CD14-positive monocyte (primary cell): ENCODE data around the gene BCL7C. TPM values are rescaled to one million over a fixed set of nuclear protein-coding genes. Genes with fewer than 3 reads are reported as not detected.
A peak's percentile ranks its signal among the peaks of the same experiment; 100 is the strongest.

Experiments used
- DNase-seq, 3 donors: peaks; one replicate each; pipeline ENCODE4 v3.0.0-alpha.2; 2011 to 2022
- H2AFZ ChIP-seq: 2 replicates; pipeline ENCODE4 v1.6.0; 2012; ENCODE audit warnings: mild to moderate bottlenecking, low read depth, low read length, inconsistent platforms; ENCODE audit not compliant: insufficient read depth, poor library complexity, severe bottlenecking
- H3K27ac ChIP-seq, 2 donors: 1 replicate in 1 of 2; 2 replicates in 1 of 2; pipeline ENCODE4 v1.5.1; 2012 to 2013; ENCODE audit warnings: low read length in 2 of 2, control low read depth in 1 of 2, inconsistent platforms in 1 of 2, low read depth in 1 of 2, mild to moderate bottlenecking in 1 of 2
- H3K27me3 ChIP-seq, 2 donors: one replicate each; pipeline versions ENCODE4 v1.6.0 to v1.6.1; 2011 to 2013; ENCODE audit warnings: low read length in 2 of 2; ENCODE audit not compliant: control insufficient read depth in 2 of 2, insufficient read depth in 2 of 2
- H3K36me3 ChIP-seq, 2 donors: replicated peaks in 1 of 2; 1 replicate in 1 of 2; 2 replicates in 1 of 2; pipeline versions ENCODE4 v1.5.1 to v1.6.1; 2012 to 2013; ENCODE audit warnings: low read length in 2 of 2, control low read depth in 1 of 2, inconsistent platforms in 1 of 2, mild to moderate bottlenecking in 1 of 2; ENCODE audit not compliant: insufficient read depth in 2 of 2, control insufficient read depth in 1 of 2
- H3K4me1 ChIP-seq, 2 donors: 1 replicate in 1 of 2; 2 replicates in 1 of 2; pipeline versions ENCODE4 v1.5.1 to v1.6.1; 2012 to 2013; ENCODE audit warnings: low read length in 2 of 2, control low read depth in 1 of 2, inconsistent platforms in 1 of 2, mild to moderate bottlenecking in 1 of 2, moderate library complexity in 1 of 2; ENCODE audit not compliant: insufficient read depth in 2 of 2, control insufficient read depth in 1 of 2
- H3K4me2 ChIP-seq: replicated peaks from 2 replicates; pipeline ENCODE3; 2012; ENCODE audit warnings: low read length, moderate library complexity, mild to moderate bottlenecking; ENCODE audit not compliant: poor library complexity, severe bottlenecking; ENCODE audit errors: extremely low read depth
- H3K4me3 ChIP-seq, 3 experiments: fragments of 200-600 bp in 1 of 3; sonication (generic) in 1 of 3; replicated peaks in 1 of 3; 1 replicate in 2 of 3; 2 replicates in 1 of 3; pipeline ENCODE4 v1.5.1; 2011 to 2013; ENCODE audit warnings: low read length in 3 of 3, mild to moderate bottlenecking in 3 of 3, control low read depth in 2 of 3, low read depth in 2 of 3, inconsistent platforms in 1 of 3, moderate library complexity in 1 of 3
- H3K79me2 ChIP-seq: 2 replicates; pipeline ENCODE4 v1.6.0; 2012; ENCODE audit warnings: mild to moderate bottlenecking, control low read depth, inconsistent platforms, low read length, moderate library complexity; ENCODE audit not compliant: insufficient read depth
- H3K9ac ChIP-seq: 2 replicates; pipeline ENCODE4 v1.6.0; 2017; ENCODE audit warnings: low read length, mild to moderate bottlenecking; ENCODE audit not compliant: insufficient read depth, poor library complexity, severe bottlenecking
- H3K9me3 ChIP-seq, 2 donors: replicated peaks in 1 of 2; 1 replicate in 1 of 2; 2 replicates in 1 of 2; pipeline versions ENCODE4 v1.5.1 to v1.6.1; 2012 to 2013; ENCODE audit warnings: low read length in 2 of 2, control low read depth in 1 of 2; ENCODE audit not compliant: control insufficient read depth in 1 of 2, insufficient read depth in 1 of 2
- H4K20me1 ChIP-seq: 2 replicates; pipeline ENCODE4 v1.6.0; 2012; ENCODE audit warnings: mild to moderate bottlenecking, low read length, control low read depth, moderate library complexity; ENCODE audit not compliant: insufficient read depth
- H3K27ac Mint-ChIP-seq, 7 donors: one replicate each; pipeline ENCODE4 v1.8.0; 2020; ENCODE audit warnings: mild to moderate bottlenecking in 7 of 7, mixed read lengths in 7 of 7, moderate library complexity in 6 of 7, inconsistent platforms in 2 of 7
- H3K27me3 Mint-ChIP-seq, 3 donors: one replicate each; pipeline ENCODE4 v1.8.0; 2021 to 2022; ENCODE audit warnings: low read depth in 3 of 3, mild to moderate bottlenecking in 3 of 3, mixed read lengths in 3 of 3, moderate library complexity in 3 of 3, inconsistent platforms in 1 of 3
- H3K36me3 Mint-ChIP-seq, 2 donors: one replicate each; pipeline ENCODE4 v1.8.0; 2020; ENCODE audit warnings: mixed read lengths in 2 of 2, inconsistent platforms in 1 of 2, mild to moderate bottlenecking in 1 of 2
- H3K4me1 Mint-ChIP-seq: one replicate; pipeline ENCODE4 v1.8.0; 2020; ENCODE audit warnings: mild to moderate bottlenecking, mixed read lengths
- H3K4me3 Mint-ChIP-seq, 2 donors: one replicate each; pipeline ENCODE4 v1.8.0; 2020; ENCODE audit warnings: mild to moderate bottlenecking in 2 of 2, mixed read lengths in 2 of 2, moderate library complexity in 1 of 2
- H3K9me3 Mint-ChIP-seq, 7 donors: one replicate each; pipeline ENCODE4 v1.8.0; 2020 to 2022; ENCODE audit warnings: mixed read lengths in 7 of 7, mild to moderate bottlenecking in 6 of 7, moderate library complexity in 6 of 7, inconsistent platforms in 2 of 7
- WGBS: methylation state at CpG from one replicate; pipeline ENCODE4 v1.1.5; 2013; ENCODE audit warnings: missing lambda C conversion rate; ENCODE audit not compliant: insufficient coverage; 5-methylcytosine and 5-hydroxymethylcytosine counted together
- intact Hi-C, 2 donors: fragments of 100-400 bp; cut with micrococcal nuclease; formaldehyde crosslinking; loops; one replicate each; pipeline versions ENCODE4 v1.15.0 to v1.15.1; 2023
- polyA plus RNA-seq, 3 donors: library from polyadenylated mRNA; depleted of rRNA in 1 of 3; unstranded in 2 of 3; stranded (reverse) in 1 of 3; fragments of 300-500 nt in 2 of 3; fragments of >200 nt in 1 of 3; fragmentation: Illumina TruSeq in 2 of 3; gene quantifications; 1 replicate in 2 of 3; 2 replicates in 1 of 3; pipeline ENCODE4 v1.2.3, GENCODE V29; 2012 to 2021
- TF ChIP-seq, protein P1 (sequence below): fragments of 200-600 bp; IDR thresholded peaks from one replicate; pipeline ENCODE4 v1.8.0; 2022; ENCODE audit warnings: antibody characterized with exemption, mild to moderate bottlenecking

BCL7C gene
- polyA plus RNA-seq, 3 donors = 11.4 to 19.1 (median 17.4) TPM

DNA sequence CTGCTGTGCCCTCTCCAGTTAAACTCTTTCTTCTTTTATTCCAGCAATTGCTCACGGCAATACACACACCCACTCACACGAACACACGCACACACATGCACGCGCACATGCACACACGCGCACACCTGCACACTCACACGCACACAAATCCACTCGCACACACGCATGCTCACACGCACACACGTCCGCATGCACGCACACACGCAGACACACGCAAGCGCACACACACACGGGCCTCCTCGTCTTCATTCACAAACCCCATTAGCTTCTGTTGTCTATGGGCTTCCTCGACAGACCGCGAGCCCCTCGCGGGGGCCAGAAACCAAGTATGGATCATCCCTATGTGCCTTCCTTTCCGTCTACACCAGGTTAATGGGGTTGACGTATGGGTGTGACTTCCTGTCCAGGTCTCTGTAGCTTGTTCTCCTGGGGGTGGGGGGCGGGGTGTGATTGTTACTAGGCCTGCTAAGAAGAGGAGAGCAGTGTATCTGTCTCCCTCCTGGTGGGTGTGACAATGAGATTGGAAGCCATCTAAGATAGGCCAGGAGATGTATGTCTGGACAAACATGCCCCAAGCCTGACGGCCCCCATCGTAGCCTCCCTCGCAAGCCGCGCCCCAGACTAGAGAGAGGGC, 1.9 kb upstream of the BCL7C start:
- intact Hi-C loops = loop anchor here (2.0 kb wide), 2 partner anchors 21 to 27 kb away; partner anchors contain the start of gene FBXL19 (in 2 of the 2)
- Histone ChIP-seq H3K4me3 (peak overlapping the region in 1 of 3 experiments; percentile 88), H3K9me3 (no peaks in the 10 kb centered on the region), H3K79me2 (peaks cover 12% of the 10 kb centered on the region), H4K20me1 (no peaks in the 10 kb centered on the region), H3K9ac (peak overlapping the region; percentile 69), H3K27me3 (no peaks in the 10 kb centered on the region), H3K4me2 (peak overlapping the region; percentile 99), H2AFZ (peak overlapping the region; percentile 93), H3K36me3 (peaks cover 0 to 9% of the 10 kb centered on the region in 2 donors), H3K4me1 (peaks cover 38 to 47% of the 10 kb centered on the region in 2 donors), H3K27ac (peak overlapping the region in 1 of 2 donors; percentile 58)
- TF ChIP-seq, protein P1, sequence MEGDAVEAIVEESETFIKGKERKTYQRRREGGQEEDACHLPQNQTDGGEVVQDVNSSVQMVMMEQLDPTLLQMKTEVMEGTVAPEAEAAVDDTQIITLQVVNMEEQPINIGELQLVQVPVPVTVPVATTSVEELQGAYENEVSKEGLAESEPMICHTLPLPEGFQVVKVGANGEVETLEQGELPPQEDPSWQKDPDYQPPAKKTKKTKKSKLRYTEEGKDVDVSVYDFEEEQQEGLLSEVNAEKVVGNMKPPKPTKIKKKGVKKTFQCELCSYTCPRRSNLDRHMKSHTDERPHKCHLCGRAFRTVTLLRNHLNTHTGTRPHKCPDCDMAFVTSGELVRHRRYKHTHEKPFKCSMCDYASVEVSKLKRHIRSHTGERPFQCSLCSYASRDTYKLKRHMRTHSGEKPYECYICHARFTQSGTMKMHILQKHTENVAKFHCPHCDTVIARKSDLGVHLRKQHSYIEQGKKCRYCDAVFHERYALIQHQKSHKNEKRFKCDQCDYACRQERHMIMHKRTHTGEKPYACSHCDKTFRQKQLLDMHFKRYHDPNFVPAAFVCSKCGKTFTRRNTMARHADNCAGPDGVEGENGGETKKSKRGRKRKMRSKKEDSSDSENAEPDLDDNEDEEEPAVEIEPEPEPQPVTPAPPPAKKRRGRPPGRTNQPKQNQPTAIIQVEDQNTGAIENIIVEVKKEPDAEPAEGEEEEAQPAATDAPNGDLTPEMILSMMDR = no peak
- Mint-ChIP-seq H3K36me3 (peaks cover 7 to 13% of the 10 kb centered on the region in 2 donors), H3K4me1 (peaks cover 46% of the 10 kb centered on the region), H3K27ac (peak overlapping the region in 6 of 7 donors; percentile 63 to 95 (median 88)), H3K4me3 (peak overlapping the region; percentile 85 to 92), H3K27me3 (peaks cover 0 to 5% (median 0%) of the 10 kb centered on the region in 3 donors), H3K9me3 (peaks cover 0 to under 1% (median 0%) of the 10 kb centered on the region in 7 donors)
- 79% methylated on average over 25 of the region's 32 CpGs for WGBS
- no peak for DNase-seq

DNA sequence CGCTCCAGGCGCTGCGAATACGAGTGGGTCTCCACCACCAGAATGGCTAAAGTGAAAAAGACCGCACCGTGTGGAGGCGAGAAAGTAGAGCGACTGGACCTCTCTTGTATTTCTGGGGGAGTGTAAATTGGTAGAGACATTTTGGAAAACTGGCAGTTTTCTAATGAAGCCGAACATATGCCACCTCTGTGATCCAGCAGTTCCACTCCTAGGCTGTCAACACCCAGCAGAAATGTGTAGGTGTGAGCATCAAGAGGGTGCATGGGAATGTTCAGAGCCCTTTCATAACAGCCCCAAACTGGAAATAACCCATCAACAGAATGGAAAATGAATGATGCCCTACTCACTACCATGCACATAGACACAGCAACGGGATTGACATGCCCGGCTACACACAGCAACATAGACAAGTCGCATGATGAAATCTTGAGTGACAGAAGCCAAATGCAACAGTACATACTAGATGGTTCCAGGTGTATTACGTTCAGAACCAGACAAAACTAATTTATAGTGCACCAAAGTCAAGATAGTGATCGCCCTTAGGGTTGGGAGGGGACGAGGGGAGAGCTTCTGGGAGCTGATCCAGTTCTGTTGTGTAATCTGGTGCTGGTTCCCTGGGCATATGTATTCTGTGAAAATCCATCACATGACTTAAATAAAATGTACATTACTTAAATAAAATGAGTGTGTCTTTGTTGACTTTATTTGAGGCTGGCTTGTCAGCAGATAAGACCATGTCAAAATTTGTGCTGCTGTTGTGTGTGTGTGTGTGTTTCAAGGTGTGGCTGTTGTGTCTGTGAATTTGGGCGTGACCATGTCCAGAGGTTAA, 877 bp upstream of the BCL7C start:
- Histone ChIP-seq H3K79me2 (peaks cover 12% of the 10 kb centered on the region), H2AFZ (peak overlapping the region; percentile 68), H3K9me3 (no peaks in the 10 kb centered on the region), H3K4me3 (peak overlapping the region in 2 of 3 experiments; percentile 8 to 88), H3K27ac (peak overlapping the region; percentile 67 to 74), H3K4me1 (peaks cover 38 to 47% of the 10 kb centered on the region in 2 donors), H4K20me1 (no peaks in the 10 kb centered on the region), H3K36me3 (peaks cover 0 to 14% of the 10 kb centered on the region in 2 donors), H3K27me3 (no peaks in the 10 kb centered on the region), H3K4me2 (peak overlapping the region; percentile 98), H3K9ac (peak overlapping the region; percentile 74)
- WGBS = 34% methylated on average over 6 of the region's 16 CpGs
- DNase-seq = no peak
- peak overlapping the region; percentile 76 to 82 for H3K4me3 Mint-ChIP-seq
- peaks cover 9 to 22% of the 10 kb centered on the region in 2 donors for H3K36me3 Mint-ChIP-seq
- H3K27ac Mint-ChIP-seq = peak overlapping the region; percentile 62 to 88 (median 83)
- intact Hi-C loops = no loop called here
- H3K4me1 Mint-ChIP-seq = peaks cover 46% of the 10 kb centered on the region
- H3K27me3 Mint-ChIP-seq = peaks cover 0 to 3% (median 0%) of the 10 kb centered on the region in 3 donors
- H3K9me3 Mint-ChIP-seq = no peaks in the 10 kb centered on the region
- TF ChIP-seq, protein P1 = no peak
